HG03060 (cell line): ENCODE data around the gene ASB18.
"Not testable (repeated sequence)": the region's sequence is repeated elsewhere in the genome, so short reads cannot be mapped to it uniquely, and the experiment has no call there.

Experiments
- ATAC-seq: cut with Tn5 transposase; IDR thresholded peaks from one replicate; pipeline ENCODE4 v1.9.1; 2021; ENCODE audit warnings: low read depth, moderate number of reproducible peaks; ENCODE audit not compliant: unreplicated experiment

The ASB18 gene

GRCh38 chr2:236286873-236287545 lies 22.8 kb upstream of the ASB18 start:
- ATAC-seq = no peak

GRCh38 chr2:236284208-236284607 lies 20.0 kb upstream of the ASB18 start:
- ATAC-seq = no peak

DNA sequence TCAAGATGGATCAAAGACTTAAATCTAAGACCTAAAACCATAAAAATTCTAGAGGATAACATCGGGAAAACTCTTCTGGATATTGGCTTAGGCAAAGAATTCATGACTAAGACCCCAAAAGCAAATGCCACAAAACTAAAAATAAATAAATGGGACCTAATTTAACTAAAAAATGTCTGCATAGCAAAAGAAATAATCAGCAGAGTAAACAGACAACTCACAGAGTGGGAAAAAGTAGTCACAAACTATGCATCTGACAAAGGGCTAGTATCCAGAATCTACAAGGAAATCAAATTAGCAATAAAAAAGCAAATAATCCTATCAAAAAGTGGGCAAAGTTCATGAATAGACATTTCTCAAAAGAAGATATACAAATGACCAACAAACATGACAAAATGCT lies 18.2 kb upstream of the ASB18 start:
- no peak for ATAC-seq

DNA sequence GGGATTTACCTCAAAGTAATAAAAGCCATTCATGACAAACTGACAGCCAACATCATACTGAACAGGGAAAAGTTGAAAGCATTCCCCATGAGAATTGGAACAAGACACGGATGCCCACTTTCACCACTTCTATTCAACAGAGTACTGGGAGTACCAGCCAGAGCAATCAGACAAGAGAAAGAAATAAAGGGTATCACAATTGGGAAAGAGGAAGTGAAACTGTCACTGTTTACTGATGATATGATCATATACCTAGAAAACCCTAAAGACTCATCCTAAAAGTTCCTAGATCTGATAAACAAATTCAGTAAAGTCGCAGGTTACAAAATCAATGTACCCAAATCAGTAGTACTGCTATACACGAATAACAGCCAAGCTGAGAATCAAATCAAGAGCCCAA lies 17.2 kb upstream of the ASB18 start:
- ATAC-seq = no peak

DNA sequence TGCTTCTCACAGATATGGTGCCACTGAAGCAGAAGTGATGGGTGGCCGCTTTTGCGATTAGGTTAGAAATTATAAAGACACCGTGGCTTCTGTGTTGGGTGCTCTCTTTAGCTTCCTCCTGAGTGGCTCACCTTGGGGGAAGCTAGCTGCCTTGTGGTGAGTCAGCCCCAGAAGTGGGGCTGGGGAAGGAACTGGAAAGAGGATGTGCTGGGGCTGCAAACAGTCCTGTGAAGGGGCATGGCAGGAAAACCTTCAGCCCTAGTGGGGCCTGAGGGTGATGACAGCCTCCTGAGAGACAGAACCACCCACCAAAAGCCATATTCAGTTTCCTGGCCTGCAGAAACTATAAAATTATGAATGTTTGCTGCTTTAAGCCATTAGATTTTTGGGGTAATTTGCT lies 8.9 kb upstream of the ASB18 start:
- no peak for ATAC-seq

DNA sequence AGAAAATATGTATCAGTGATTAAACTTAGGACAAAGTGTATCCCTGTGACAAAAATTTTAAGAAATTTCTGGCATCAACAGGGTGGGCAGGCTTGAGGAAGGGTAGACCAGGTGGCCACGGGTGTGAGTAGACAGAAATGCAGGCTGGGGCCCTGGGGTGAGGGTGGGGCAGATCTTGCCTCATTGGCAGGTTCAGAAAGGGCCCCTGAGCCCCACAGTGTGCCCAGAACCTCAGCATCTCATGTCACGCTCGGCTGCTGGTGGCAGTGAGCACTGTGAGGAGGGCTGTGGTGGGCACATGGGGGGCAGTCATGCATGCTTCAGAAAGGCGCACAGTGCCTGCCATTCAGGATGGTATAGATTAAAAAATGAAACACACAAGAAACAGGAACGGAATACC lies 7.6 kb upstream of the ASB18 start:
- ATAC-seq = no peak

GRCh38 chr2:236269876-236270275 lies 5.7 kb upstream of the ASB18 start:
- ATAC-seq = not testable (repeated sequence)

GRCh38 chr2:236265675-236266074 lies 1.5 kb upstream of the ASB18 start:
- ATAC-seq = no peak

DNA sequence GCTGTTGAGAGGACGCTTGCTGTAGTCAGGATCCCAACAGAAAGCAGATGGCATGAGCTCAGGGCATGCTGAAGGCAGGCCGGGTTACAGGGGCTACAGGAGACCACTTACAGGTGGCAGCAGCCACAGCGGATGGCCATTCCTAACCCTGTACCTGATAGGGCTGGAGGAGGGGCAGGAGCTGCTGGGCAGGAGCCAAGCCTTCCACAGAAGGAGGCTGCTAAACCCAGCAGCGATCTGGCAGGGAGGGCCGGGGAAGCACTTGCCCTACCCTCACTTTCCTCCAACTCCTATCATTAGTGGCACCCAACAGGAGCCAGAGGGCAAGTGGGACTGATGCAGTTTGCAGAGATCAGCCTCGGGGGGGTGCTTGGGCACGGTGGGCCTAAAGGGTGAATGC lies 2.0 kb downstream of the ASB18 start:
- no peak for ATAC-seq

DNA sequence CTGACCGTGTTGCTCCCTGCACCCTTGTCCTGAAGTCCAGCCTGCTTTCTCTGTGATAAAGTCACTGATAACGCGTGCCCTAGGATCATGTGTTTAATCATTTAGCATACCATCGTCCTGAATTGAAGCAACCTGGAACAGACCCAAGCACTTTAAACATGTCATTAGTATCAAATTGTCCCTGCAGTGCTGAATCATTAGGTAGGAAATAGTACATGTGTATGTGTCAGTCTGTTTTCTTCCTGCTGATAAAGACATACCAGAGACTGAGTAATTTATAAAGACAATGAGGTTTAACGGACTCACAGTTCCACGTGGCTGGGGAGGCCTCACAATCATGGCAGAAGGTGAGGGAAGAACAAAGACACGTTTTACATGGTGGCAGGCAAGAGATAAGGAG lies 2.8 kb downstream of the ASB18 start:
- no peak for ATAC-seq

- ATAC-seq = no peak
Observed at GRCh38 chr2:236259371-236259770, 4.8 kb downstream of the ASB18 start.

DNA sequence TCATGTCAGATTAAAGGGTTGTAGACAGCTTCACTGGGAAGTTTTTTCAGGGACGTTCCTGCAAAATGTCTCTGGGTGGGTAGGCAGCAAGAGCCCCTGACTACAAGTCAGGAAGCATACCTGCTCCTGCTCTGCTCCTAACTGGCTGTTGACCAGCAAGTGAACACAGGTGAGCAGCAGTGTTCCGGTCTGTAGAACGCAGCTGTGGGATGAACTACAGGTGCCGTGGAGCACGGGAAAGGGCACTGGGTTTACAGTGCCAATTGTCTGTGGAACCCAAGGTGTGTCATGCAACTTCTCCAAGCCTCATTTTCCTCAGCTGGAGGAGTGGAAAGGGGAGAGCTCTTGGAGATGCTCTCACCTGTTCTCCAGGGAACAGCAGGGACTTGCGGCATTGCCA lies 6.6 kb downstream of the ASB18 start:
- ATAC-seq = no peak

GRCh38 chr2:236257136-236257535 lies 7.1 kb downstream of the ASB18 start:
- no peak for ATAC-seq

DNA sequence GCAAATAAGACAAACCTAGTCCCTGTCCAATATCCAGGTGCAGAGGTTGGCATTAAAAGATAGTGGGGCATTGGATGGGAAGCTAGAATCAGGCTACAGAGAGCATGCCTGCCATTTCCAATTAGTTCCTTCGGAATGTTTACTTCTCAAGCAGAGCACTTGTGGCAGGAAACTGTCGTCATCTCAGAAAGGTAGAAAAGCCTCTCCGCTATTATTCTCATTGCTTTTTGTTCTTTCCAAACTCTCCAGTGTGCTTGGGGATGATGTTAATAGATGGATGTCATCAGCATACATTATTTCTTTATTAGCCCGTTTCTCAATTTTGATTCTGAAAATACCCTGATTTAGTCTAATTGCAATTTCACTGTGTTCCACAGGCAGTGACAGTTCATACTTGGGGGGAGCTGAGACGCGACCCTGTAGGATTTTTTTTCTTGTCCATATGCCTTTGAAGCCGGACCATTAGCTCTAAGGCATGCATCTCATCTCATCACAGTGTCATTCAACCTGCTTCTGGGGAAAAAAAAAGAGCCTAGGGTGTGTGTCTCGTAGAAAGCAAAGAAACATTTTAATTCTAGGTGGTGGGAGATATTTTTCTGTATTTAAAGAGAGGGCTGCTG lies 7.7 kb downstream of the ASB18 start:
- no peak for ATAC-seq

GRCh38 chr2:236254674-236255073 lies 9.5 kb downstream of the ASB18 start:
- no peak for ATAC-seq

DNA sequence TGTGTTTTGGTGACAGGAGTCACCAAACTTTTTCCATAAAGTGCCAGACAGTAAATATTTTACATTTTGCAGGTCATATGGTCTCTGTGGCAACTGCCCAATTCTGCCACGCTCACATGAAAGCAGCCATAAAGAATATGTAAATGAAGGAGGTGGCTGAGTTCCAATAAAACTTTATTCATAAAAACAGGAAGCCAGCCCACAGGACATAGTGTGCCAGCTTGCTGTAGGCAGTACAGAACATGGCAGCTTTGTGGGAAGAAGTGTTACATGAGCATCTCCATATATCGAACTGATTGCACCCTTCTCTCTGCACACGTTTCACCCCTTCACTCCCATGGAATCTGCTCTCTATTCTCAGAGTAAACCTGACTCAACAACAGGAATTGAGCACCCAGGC lies 10.2 kb downstream of the ASB18 start:
- no peak for ATAC-seq

DNA sequence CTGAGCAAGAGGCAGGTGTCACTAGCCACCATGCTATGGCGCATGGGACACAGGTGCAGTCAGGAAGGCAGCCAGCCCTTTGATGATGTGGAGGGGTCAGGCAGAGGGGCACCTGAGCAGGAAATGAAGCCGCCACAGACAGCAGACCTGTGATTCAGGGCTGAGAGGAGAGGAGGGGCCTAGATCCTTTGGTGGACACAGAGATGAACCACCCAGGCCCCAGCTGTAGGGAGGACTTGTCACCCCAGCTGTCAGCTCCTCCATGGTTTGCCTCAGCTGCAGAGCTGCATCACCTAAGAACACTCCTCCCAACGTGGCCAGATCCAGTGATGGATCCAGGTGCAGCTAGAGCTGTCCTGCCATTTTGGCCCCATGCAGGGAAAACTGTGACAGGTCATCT lies 11.6 kb downstream of the ASB18 start:
- ATAC-seq = no peak

GRCh38 chr2:236250909-236251579 lies 13.2 kb downstream of the ASB18 start:
- no peak for ATAC-seq

DNA sequence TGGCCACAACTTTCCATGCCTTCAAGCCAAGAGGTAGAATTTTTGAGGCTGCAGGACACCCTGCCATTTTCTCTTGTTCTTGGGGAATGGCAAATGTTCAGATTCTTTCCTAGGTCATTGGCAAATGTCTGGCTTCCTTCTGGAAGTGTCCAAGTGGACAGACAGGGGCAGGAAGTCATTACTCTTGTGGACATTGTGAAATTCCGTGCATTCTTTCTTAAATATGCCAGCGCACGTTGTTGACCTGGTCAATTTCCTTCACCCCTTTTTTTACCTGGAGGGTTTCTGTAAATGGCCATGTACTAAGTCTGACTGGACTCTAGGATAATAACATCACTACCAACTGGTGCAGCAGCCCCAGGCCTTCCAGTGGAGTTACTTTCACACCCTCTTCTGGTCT lies 13.9 kb downstream of the ASB18 start:
- ATAC-seq = no peak

- ATAC-seq = no peak
Observed at GRCh38 chr2:236249066-236249465, 15.1 kb downstream of the ASB18 start.

DNA sequence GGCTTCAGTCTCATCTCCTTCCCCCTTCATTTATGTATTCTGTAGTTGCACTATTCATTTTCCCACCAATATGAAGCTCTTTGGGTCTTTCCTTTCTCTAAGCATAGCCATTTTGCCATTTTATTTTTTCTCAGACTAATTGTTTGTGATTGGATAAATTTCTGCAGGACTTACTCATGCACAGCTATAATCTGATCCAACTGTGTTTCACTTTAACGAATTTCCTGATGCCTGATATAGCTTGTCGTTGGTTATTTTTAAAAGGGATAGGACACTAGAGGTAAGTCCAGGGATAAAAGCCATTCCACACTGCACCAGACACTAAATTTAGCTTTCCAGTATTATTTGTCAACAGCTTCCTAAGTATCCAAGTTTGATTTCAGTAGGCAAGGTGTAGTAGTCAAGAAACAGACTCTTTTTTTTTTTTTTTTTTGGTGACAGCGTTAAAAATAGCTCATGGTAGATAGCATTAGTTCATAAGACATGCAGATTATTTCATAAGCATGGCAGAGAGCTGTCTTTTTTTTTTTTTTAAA lies 17.4 kb downstream of the ASB18 start:
- no peak for ATAC-seq

DNA sequence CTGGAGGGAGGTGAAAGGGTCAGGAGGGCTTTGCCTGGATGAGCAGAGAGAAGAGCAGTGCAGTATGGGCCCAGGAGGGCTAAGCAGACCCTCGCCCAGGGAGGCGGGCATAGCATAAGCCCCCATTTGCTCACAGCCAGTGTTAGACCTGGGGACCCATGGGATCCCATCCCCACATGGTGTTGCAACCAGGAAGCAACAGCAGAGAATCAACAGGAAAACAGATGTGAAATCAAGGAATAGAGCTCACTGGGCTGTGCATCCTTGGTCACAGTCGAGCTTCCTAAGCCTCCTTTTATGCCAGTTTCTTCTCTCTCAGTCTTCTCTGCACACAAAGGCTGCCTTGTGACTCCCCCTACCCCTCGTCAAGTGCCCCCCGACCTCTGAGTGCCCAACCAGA lies 19.9 kb downstream of the ASB18 start:
- no peak for ATAC-seq
